ENCODE results near the gene MAPK10. TPM values are rescaled to one million over a fixed set of nuclear protein-coding genes. Genes with fewer than 3 reads are reported as not detected.

MAPK10 gene
- total RNA-seq, 3 donors from 2014 or later (not counting 1 experiment from before 2014, with no cell fraction given) = 0.92 TPM; not detected in 2

DNA sequence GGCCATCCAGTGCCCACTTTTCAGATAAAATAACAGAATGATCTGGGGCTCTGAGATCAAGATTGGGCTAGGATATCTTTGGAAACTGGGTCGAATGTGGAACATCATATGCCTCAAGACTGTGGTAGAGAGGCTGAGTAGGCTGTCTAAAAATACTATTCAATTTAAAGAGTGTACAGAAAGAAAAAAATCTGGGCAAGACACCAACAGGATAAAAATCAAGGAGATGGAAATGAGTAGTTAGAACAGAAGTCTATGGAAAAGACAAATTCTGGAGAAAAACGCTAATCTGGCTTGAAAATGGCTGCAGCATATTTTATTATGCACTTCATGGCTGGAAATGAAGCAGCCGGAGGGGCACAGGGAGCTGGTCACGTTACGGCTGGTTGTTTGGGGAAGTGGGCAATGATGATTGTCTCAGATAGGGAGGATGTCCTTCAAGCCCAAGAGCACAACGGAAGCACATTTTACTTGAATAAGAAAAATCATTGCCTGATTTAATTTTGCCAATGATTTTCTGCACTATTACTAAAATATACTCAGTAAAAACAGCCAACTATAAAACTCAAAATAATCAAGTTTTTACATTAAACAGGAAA, 27.1 kb upstream of the MAPK10 start:
- intact Hi-C loops (cut with micrococcal nuclease) = no loop called here
- H3K9me3 ChIP-seq (ENCODE audit: control insufficient read depth, insufficient read depth, low read length) = no peaks in the 10 kb centered on the region
- no peaks in the 10 kb centered on the region for H3K27me3 ChIP-seq (ENCODE audit: control insufficient read depth, insufficient read depth, low read length)
- H3K27ac ChIP-seq (ENCODE audit: low read length) = no peak overlapping the region
- 9% methylated on average over 6 of the region's 6 CpGs for WGBS (ENCODE audit: insufficient coverage)
- H3K4me3 ChIP-seq (ENCODE audit: low read length) = no peak overlapping the region
- no peaks in the 10 kb centered on the region for H3K4me1 Mint-ChIP-seq
- TF ChIP-seq, protein P1, sequence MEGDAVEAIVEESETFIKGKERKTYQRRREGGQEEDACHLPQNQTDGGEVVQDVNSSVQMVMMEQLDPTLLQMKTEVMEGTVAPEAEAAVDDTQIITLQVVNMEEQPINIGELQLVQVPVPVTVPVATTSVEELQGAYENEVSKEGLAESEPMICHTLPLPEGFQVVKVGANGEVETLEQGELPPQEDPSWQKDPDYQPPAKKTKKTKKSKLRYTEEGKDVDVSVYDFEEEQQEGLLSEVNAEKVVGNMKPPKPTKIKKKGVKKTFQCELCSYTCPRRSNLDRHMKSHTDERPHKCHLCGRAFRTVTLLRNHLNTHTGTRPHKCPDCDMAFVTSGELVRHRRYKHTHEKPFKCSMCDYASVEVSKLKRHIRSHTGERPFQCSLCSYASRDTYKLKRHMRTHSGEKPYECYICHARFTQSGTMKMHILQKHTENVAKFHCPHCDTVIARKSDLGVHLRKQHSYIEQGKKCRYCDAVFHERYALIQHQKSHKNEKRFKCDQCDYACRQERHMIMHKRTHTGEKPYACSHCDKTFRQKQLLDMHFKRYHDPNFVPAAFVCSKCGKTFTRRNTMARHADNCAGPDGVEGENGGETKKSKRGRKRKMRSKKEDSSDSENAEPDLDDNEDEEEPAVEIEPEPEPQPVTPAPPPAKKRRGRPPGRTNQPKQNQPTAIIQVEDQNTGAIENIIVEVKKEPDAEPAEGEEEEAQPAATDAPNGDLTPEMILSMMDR (IDR thresholded peaks at IDR 0.05) = no peak
- peaks cover 5 to 8% of the 10 kb centered on the region in 2 donors for H3K9me3 Mint-ChIP-seq
- no peaks in the 10 kb centered on the region for H3K27me3 Mint-ChIP-seq (ENCODE audit: low read depth in 2 of 2)
- DNase-seq (no peak), ATAC-seq (no peak)
- no peaks in the 10 kb centered on the region for H3K36me3 Mint-ChIP-seq
- no peak overlapping the region for H3K27ac Mint-ChIP-seq
- no peaks in the 10 kb centered on the region for H3K4me1 ChIP-seq (ENCODE audit: control insufficient read depth, insufficient read depth, low read length)
- H3K36me3 ChIP-seq (ENCODE audit: control insufficient read depth, insufficient read depth, low read length) = no peaks in the 10 kb centered on the region
- no peak overlapping the region for H3K4me3 Mint-ChIP-seq

DNA sequence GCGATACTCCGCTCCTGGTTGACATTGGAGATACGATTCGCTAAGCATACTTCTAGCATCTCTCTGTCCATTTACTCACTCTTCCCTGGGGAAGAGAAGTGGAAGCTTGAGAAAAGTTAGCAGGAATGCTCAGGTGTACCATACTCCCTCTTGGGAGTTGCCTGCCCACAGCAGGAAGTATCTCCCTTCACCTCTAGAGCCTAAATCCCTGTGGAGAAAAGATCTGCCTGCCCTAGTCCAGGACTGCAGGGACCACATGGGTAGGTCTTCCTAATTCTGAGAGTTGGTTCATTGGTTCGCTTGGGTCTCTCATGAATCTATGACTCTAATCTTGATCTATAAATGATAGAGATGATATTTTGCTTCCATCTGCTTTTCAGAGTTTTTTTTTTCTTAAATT, 26.3 kb upstream of the MAPK10 start:
- Mint-ChIP-seq H3K36me3 (no peaks in the 10 kb centered on the region), H3K27ac (no peak overlapping the region), H3K4me1 (no peaks in the 10 kb centered on the region), H3K27me3 (ENCODE audit: low read depth in 2 of 2) (no peaks in the 10 kb centered on the region), H3K4me3 (no peak overlapping the region), H3K9me3 (peaks cover 5 to 8% of the 10 kb centered on the region in 2 donors)
- 99% methylated on average over 5 of the region's 5 CpGs for WGBS (ENCODE audit: insufficient coverage)
- no peaks in the 10 kb centered on the region for H3K9me3 ChIP-seq (ENCODE audit: control insufficient read depth, insufficient read depth, low read length)
- intact Hi-C loops (cut with micrococcal nuclease) = no loop called here
- no peaks in the 10 kb centered on the region for H3K36me3 ChIP-seq (ENCODE audit: control insufficient read depth, insufficient read depth, low read length)
- no peaks in the 10 kb centered on the region for H3K4me1 ChIP-seq (ENCODE audit: control insufficient read depth, insufficient read depth, low read length)
- H3K27ac ChIP-seq (ENCODE audit: low read length) = no peak overlapping the region
- TF ChIP-seq, protein P1 (IDR thresholded peaks at IDR 0.05) = no peak
- no peak for ATAC-seq
- H3K27me3 ChIP-seq (ENCODE audit: control insufficient read depth, insufficient read depth, low read length) = no peaks in the 10 kb centered on the region
- no peak overlapping the region for H3K4me3 ChIP-seq (ENCODE audit: low read length)
- no peak for DNase-seq

DNA sequence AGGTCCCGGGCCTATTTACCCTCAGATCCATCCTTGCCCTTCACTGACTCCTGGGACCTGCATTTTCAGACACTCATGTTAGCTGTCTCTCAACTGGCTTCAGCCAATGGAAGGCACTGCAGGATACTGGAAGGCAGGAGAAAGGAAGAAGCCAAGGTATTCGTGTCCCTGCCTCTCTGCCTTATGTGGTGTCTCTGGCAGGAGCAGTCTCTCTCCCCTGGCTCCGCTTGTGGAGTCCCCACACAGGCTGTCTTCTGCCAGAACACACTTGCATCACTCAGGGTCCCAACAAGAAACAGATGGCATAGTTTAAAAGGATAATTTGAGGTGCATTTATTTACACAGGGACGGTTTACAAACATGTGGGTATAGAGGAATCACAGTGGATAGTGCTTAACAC, 21.6 kb upstream of the MAPK10 start:
- no peaks in the 10 kb centered on the region for H3K27me3 ChIP-seq (ENCODE audit: control insufficient read depth, insufficient read depth, low read length)
- TF ChIP-seq, protein P1 (IDR thresholded peaks at IDR 0.05) = no peak
- no peaks in the 10 kb centered on the region for H3K4me1 ChIP-seq (ENCODE audit: control insufficient read depth, insufficient read depth, low read length)
- Mint-ChIP-seq H3K27me3 (ENCODE audit: low read depth in 2 of 2) (no peaks in the 10 kb centered on the region), H3K4me1 (no peaks in the 10 kb centered on the region), H3K4me3 (no peak overlapping the region), H3K27ac (no peak overlapping the region), H3K9me3 (peaks cover 8 to 16% of the 10 kb centered on the region in 2 donors), H3K36me3 (no peaks in the 10 kb centered on the region)
- H3K27ac ChIP-seq (ENCODE audit: low read length) = no peak overlapping the region
- H3K4me3 ChIP-seq (ENCODE audit: low read length) = no peak overlapping the region
- WGBS (ENCODE audit: insufficient coverage) = 77% methylated on average over 4 of the region's 4 CpGs
- ATAC-seq = no peak
- no peak for DNase-seq
- intact Hi-C loops (cut with micrococcal nuclease) = no loop called here
- no peaks in the 10 kb centered on the region for H3K36me3 ChIP-seq (ENCODE audit: control insufficient read depth, insufficient read depth, low read length)
- no peaks in the 10 kb centered on the region for H3K9me3 ChIP-seq (ENCODE audit: control insufficient read depth, insufficient read depth, low read length)

DNA sequence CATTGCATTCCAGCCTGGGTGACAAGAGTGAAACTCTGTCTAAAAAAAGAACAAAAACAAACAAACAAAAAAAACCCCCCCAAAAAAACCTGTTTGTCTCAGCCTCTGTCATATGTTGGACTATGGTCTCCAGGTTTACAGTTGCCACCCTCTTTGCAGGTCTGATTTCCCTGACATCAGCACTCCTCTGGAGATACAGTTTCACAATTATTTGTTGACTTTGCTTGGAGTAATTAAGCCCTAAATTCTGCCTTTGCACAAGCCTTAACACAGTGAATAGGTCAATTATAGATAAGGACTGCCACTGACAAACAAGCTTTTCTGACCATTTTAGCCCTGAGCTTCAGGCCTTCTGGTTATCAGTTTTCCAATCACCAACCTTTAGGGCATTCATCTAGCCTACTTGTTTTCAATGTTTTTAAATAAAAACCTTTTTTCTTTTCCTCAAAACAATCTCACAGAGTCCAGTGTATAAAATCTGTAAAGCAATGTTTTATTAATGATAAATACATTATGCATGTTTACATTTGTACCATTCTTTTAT, 20.4 kb upstream of the MAPK10 start:
- DNase-seq (no peak), ATAC-seq (no peak)
- no peaks in the 10 kb centered on the region for H3K4me1 Mint-ChIP-seq
- Histone ChIP-seq H3K4me3 (ENCODE audit: low read length) (no peak overlapping the region), H3K36me3 (ENCODE audit: control insufficient read depth, insufficient read depth, low read length) (no peaks in the 10 kb centered on the region), H3K4me1 (ENCODE audit: control insufficient read depth, insufficient read depth, low read length) (no peaks in the 10 kb centered on the region), H3K27ac (ENCODE audit: low read length) (no peak overlapping the region), H3K9me3 (ENCODE audit: control insufficient read depth, insufficient read depth, low read length) (no peaks in the 10 kb centered on the region), H3K27me3 (ENCODE audit: control insufficient read depth, insufficient read depth, low read length) (no peaks in the 10 kb centered on the region)
- TF ChIP-seq, protein P1 (IDR thresholded peaks at IDR 0.05) = no peak
- H3K9me3 Mint-ChIP-seq = peaks cover 8 to 12% of the 10 kb centered on the region in 2 donors
- intact Hi-C loops (cut with micrococcal nuclease) = no loop called here
- no peak overlapping the region for H3K4me3 Mint-ChIP-seq
- no peak overlapping the region for H3K27ac Mint-ChIP-seq
- H3K27me3 Mint-ChIP-seq (ENCODE audit: low read depth in 2 of 2) = no peaks in the 10 kb centered on the region
- H3K36me3 Mint-ChIP-seq = no peaks in the 10 kb centered on the region

Measured in natural killer cell (primary cell).